Omental fat pad (tissue), 4 donors: ENCODE results near the gene FANCB. TPM values are rescaled to one million over a fixed set of nuclear protein-coding genes. Genes with fewer than 3 reads are reported as not detected.

Source experiments
- ATAC-seq: fragments of 150-250 bp; one replicate; pipeline ENCODE4 v1.9.1; 2016; ENCODE audit warnings: mild to moderate bottlenecking, moderate library complexity; ENCODE audit not compliant: low FRiP score
- DNase-seq: peaks from one replicate; pipeline ENCODE4 v3.0.0-alpha.2; 2019; ENCODE audit warnings: low spot score
- total RNA-seq, 4 donors: library from RNA; depleted of rRNA; stranded (reverse); fragments of >200 nt; gene quantifications; one replicate each; pipeline ENCODE4 v1.1.0, GENCODE V29; 2016
- TF ChIP-seq, protein P1 (sequence below), 3 donors: fragments of 450-650 bp; IDR thresholded peaks; one replicate each; pipeline ENCODE4 v1.5.1; 2016 to 2017; ENCODE audit warnings: antibody characterized with exemption in 3 of 3, mild to moderate bottlenecking in 3 of 3, moderate library complexity in 2 of 3

Gene FANCB
- total RNA-seq: 1 to 10 TPM in 2 of 4 donors, under 1 TPM in 2; 0.72 to 1.3 (median 0.87) TPM

DNA sequence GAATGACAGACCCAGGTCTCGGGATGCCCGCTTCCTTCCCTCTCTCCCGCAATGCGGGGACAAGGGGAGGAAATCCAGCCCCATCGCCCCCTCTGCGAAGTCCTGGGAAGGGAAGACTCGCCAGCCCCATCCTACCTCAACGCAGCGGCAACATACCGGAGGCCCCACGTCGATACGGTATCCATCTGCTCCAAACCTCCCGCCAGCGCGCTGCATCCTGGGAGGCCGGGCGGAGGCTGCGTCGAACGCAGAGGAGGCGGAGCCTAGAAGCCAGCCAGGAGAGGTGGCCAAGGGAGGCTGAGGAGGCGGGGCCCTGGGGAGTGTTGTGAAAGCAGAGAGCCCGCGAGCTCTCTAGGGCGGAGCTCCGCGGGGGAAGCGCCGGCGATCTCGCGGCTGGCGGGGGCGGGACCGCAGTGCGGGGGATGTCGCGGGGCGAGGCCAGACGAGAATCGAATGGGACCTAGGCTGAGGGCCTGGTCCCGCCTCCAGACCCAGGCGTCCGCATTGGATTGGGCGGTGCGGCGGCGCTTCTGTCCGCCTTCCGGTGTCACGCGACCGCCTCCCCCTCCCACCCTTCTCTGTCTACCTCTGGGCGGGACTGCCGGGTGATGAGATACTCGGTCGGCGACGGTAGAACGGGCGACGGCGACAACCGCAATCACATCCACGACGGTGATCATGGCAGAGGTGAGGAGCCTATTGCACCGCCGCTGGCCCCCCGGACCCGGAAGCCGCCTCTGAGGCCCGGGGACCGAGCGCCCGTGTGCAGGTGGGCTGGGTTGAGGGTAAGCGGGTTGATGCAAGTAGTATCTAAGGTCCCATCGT, at the start of gene FANCB, which contains the start of gene MOSPD2:
Gene FANCB, minus strand, starts transcription at position 219 of the 825 bp plus-strand sequence. CDS start 7,559 bp downstream, outside the sequence.
Gene MOSPD2, plus strand, starts transcription at position 571 of the 825 bp plus-strand sequence. Its CDS starts 108 bp downstream, at position 679.
- ATAC-seq (peak; percentile 99), DNase-seq (peak; percentile 52)
- TF ChIP-seq, protein P1, sequence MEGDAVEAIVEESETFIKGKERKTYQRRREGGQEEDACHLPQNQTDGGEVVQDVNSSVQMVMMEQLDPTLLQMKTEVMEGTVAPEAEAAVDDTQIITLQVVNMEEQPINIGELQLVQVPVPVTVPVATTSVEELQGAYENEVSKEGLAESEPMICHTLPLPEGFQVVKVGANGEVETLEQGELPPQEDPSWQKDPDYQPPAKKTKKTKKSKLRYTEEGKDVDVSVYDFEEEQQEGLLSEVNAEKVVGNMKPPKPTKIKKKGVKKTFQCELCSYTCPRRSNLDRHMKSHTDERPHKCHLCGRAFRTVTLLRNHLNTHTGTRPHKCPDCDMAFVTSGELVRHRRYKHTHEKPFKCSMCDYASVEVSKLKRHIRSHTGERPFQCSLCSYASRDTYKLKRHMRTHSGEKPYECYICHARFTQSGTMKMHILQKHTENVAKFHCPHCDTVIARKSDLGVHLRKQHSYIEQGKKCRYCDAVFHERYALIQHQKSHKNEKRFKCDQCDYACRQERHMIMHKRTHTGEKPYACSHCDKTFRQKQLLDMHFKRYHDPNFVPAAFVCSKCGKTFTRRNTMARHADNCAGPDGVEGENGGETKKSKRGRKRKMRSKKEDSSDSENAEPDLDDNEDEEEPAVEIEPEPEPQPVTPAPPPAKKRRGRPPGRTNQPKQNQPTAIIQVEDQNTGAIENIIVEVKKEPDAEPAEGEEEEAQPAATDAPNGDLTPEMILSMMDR (IDR thresholded peaks at IDR 0.05): no peak

DNA sequence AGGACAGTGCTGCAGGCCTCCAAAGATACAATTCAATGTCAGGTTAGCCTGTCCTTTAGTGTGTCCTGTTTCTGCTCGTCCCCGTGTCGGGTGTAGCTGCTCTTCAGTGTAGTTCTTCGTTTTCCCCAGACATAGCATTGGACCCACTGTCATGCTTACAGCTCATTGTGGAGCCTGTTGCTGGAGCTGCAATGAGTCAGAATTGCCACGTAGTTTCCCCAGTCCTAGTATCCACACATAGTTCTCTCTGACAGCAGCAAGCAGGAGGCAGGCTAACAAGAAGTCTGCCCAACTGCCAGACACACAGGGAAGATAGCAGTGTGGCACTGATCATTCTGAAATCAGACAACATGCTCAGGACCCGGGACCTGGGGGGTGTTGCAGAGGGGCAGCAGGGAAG, 49.6 kb upstream of the FANCB start:
- no peak for DNase-seq
- no peak for ATAC-seq
- TF ChIP-seq, protein P1 (IDR thresholded peaks at IDR 0.05): no peak

DNA sequence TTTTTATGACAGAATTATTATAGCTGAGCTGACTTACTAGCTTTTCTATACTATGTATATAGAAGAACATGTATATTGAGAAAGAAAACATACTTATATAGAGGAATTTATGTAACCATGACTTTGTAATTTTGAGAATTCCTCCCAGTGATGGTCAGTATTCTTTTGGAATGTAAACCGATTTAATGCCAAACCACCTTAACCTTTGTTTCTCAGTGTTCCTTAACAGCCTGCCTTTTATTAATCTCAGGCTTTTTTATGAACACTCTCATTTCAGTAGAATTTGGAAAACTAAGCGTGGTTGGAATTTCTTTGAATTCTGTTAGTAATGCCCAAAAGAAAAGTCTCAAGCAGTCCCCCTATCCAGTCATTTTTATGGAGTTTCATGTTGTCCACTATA, 47.3 kb upstream of the FANCB start:
- ATAC-seq (no peak), DNase-seq (no peak)
- TF ChIP-seq, protein P1 (IDR thresholded peaks at IDR 0.05): no peak

DNA sequence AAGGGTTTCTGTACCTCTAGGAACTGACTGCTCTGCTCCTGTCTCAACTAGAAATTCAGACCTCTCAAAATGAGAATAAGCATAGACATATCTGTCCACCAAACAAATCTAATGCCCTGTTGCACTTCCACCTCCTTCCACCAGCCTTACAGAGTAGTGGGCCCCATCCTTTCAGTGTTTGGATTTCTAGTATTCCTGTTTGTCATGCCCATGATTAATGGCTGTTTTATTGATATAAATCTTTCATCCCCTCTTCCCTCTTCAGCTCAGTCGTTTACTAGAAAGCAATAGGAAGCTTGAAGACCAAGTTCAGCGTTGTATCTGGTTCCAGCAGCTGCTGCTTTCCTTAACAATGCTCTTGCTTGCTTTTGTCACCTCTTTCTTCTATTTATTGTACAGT, 46.5 kb upstream of the FANCB start:
- DNase-seq (no peak), ATAC-seq (no peak)
- TF ChIP-seq, protein P1 (IDR thresholded peaks at IDR 0.05): no peak

DNA sequence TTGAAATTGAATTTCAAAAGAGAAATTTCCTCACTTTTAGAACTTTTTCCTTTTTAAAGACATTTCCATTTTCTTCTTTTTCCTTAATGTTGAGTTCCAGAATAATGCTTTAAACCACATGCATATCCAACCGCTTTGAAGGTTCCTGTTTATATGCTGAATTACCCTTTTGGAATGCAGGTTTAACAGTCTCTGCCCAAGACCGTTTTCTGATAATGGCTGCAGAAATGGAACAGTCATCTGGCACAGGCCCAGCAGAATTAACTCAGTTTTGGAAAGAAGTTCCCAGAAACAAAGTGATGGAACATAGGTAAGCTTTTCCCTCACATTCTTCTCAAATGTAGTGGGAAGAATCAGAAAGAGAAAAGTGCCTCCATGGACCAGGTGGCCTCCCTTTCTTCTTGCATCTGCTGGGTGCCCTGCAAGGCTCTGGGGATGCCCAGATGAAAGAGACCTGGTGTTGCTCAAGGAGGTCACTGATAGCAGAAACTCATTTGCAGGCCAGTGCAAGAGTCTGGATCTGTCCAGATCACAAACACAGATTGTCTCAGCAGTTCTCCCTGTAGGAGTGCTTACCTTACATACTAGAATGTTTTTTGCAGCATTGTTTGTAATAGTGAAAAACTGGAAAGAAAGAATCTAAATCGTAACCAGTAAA, 43.3 kb upstream of the FANCB start:
- ATAC-seq (peak; percentile 41), DNase-seq (no peak)
- TF ChIP-seq, protein P1 (IDR thresholded peaks at IDR 0.05): no peak

DNA sequence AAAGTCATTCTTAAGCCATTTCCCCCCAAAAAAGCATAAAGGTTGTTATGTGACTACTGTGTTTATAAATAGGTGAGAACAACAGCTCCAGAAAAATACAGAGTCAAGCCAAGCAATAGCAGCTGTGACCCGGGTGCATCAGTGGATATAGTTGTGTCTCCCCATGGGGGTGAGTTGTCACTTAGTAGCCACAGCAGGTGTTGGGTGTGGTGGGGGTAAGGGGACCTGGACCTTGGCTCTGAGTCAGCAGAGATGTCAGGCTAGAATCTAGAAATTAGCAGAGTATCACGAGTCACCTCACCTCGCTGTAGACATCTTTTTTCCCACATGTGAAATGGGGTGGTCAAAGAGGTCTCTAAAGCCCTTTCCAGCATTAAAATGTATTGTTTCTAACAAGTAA, 42.7 kb upstream of the FANCB start:
- TF ChIP-seq, protein P1 (IDR thresholded peaks at IDR 0.05): no peak
- ATAC-seq (no peak), DNase-seq (no peak)
